ENCODE measurements around the gene UBE3C.
A peak's percentile ranks its signal among the peaks of the same experiment; 100 is the strongest.
"Not testable (repeated sequence)": the region's sequence is repeated elsewhere in the genome, so short reads cannot be mapped to it uniquely, and the experiment has no call there.

UBE3C gene

DNA sequence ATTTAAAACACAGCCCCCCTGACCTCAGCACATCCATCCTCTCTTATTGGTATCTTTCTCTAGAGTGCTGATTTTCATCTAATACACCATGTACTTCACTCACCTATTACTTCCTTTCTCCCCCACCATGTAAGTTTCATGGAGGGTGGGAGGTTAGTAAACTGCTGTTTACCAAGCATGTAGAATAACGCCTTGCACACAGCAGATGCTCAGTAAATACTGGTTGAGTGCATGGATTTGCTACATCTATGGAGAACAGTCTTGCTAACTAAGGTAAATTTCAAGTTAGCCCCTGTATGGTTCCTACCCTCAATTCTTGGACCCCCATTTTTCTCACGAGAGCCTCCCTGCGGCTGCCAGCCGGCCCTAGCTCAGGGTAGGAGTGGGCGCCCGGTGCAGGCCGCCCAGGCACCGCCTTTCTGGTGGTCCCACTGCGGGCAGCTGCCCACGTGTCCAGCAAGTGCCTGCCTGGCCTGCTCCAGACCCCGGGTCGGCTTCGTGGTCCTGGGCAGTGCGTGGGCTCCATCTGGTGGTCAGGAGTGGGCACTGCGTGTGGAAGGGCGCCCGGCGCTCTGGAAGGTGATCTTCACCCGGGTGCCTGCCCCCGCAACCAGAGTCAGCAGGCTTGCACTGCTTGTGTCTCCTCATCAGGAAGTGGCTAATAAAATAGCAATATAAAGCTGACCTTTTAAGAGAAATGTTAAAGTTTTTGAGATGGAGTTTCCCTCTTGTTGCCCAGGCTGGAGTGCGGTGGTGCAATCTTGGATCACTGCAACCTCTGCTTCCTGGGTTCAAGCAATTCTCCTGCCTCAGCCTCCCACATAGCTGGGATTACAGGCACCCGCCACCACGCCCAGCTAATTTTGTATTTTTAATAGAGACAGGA, 134.7 kb downstream of the UBE3C start:
- peak; percentile 97 for DNase-seq (ENCODE audit: low spot score)

GRCh38 chr7:157274094-157274634, 135.4 kb downstream of the UBE3C start:
- not testable (repeated sequence) for DNase-seq (ENCODE audit: low spot score)

GRCh38 chr7:157274991-157275427, 136.3 kb downstream of the UBE3C start:
- no peak for DNase-seq (ENCODE audit: low spot score)

- no peak for DNase-seq (ENCODE audit: low spot score)
Measured at GRCh38 chr7:157276091-157276561, 137.4 kb downstream of the UBE3C start.

GRCh38 chr7:157276731-157277562, 138.2 kb downstream of the UBE3C start:
- no peak for DNase-seq (ENCODE audit: low spot score)

DNA sequence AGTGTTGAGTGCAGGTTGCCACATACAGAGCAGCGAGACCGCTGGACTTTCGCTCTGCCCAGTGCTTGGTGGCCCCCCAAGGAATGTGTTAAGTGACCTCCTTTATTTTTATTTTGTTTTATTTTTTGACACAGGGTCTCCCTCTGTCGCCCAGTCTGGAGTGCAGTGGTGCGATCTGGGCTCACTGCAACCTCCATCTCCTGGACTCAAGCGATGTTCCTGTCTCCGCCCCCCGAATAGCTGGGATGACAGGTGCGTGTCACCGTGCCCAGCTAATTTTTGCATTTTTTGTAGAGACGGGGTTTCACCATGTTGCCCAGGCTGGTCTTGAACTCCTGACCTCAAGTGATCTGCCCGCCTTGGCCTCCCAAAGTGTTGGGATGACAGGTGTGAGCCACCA, 138.8 kb downstream of the UBE3C start:
- DNase-seq (ENCODE audit: low spot score) = not testable (repeated sequence)

GRCh38 chr7:157278167-157278790, 139.6 kb downstream of the UBE3C start:
- DNase-seq (ENCODE audit: low spot score) = no peak

GRCh38 chr7:157278791-157279724, 140.3 kb downstream of the UBE3C start:
- peak; percentile 74 for DNase-seq (ENCODE audit: low spot score)

DNA sequence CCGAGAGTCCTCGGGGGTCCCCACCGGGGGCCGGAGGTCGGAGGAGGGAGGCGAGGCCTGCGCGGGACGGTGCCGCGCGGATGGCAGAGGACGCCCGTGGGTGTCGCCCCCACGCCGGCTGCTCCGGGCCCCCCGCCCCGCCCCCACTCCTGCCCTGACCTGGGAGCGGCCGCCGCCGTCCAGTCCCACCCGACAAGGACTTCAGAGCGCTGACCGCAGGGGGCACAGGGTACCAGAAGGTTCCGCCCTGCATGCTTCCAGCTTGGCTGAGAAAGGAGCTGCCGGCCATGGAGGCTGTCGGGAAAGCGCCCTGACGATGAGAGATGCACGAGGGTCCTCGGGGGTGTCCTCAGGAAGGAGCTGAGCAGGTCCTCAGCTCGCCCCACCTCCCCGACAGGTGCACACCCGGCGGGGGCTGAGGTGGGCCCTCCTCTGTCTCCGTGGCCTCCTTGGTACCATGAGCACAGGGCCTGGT, 141.1 kb downstream of the UBE3C start:
- DNase-seq (ENCODE audit: low spot score) = no peak

DNA sequence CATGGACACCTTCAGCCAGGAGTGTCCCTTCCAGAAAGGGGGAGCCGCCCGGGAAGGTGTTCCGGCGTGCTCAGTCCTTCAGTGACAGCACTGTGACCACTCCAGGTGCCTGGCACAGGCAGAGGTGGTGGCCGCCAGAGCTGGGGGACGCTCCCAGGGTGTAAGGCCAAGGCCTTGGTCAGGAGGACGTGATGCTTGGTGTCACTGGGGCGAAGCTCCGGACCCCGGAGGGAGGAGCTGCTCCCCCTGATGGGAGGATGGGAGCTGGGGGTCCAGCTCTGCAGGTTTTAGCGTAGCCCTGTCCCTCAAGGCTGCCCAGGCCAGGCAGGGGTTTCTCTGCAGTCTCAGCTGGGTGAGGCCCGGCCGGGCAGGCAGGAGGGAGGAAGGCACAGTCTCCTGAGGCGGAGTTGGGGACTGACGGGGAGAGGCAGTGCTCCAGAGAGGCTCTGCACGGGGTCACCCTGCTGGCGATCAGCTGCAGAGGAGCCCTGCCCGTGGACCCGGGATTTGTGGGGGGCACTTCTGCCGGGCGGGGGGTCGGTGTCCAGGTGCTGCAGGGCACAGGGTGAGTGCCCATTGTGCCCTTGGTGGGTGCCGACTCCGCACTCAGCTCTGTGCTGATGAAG, 141.6 kb downstream of the UBE3C start:
- no peak for DNase-seq (ENCODE audit: low spot score)

GRCh38 chr7:157281221-157281998, 142.7 kb downstream of the UBE3C start:
- DNase-seq (ENCODE audit: low spot score) = no peak

DNA sequence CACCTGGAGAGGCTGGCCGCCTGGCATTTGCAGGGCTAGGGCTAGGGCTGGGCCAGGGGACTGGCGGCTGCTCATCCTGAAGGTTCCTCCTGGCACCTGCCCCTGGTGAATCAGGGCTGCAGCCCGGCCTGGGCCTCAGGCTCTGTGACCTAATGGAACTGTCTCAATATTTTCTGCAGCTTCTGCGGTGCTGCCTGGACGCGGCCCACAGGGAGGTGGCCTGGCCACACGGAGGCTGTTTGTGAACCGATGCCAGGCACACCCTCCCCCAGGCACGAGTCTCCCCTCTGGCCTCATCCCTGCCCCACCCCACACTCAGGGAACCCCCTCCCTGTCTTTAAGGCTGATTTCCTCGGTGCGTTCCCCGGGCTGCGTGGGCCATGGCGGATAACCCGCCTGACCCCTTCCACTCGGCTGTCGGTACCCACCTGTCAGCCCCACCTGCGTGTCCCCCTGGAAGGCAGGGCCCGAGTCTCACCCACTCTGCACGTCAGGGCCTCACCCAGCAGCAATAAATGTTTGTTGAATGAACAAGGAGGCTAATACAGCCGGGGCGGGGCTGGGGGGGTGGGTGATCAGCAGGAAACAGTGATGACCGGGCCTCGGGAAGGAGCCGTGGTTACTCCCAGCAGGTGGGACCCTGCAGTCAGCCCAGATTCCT, 143.5 kb downstream of the UBE3C start:
- DNase-seq (ENCODE audit: low spot score) = no peak

- DNase-seq (ENCODE audit: low spot score) = no peak
Measured at GRCh38 chr7:157284229-157285014, 145.7 kb downstream of the UBE3C start.

- no peak for DNase-seq (ENCODE audit: low spot score)
Measured at GRCh38 chr7:157291404-157292080, 152.8 kb downstream of the UBE3C start.

DNA sequence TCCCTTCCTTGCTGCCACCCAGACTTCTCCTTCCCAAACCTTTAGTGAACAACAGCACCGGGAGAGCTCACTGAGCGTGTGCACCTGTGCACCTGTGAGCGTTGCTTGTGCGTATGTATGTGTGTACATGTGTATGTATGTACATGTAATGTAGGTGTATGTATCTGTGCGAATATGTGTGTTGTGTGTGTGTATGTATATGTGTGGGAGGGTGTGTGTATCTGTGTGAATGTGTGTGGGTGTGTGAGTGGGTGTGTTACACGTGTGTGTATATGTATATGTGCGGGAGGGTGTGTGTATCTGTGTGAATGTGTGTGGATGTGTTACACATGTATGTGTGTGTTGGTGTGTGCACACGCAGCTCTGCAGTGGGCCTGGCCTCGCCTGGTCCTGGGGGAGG, 153.5 kb downstream of the UBE3C start:
- no peak for DNase-seq (ENCODE audit: low spot score)

DNA sequence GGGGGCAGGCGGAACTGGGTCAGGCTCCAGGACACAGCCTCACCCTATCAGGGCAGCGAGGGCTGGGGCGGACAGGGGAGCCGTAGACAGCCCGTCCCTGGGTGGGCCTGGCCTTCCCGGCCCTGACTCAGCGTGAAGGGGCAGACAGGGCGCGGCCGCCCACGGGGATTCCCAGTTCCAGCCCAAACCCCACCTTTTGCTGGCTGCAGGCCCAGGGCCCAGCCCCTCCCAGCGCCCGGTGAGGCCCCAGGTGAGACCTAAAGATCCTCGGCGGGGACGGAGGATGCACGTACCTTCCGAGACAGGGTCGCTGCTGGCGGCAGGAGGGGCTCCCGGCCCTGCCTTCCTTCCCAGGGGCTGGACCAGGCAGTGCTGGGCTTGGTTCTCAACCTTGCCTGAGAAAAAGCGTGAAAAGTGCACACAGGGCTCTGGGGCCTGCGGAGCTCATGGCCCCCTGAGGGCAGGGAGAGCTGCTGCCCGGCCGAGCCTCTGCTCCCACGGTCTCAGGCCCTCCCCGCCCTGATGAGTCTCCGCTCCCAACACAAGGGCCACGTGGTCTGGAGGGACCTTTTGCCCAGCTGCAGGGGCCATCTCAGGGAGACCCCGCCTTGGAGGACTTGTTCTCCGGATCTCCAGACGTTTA, 154.2 kb downstream of the UBE3C start:
- no peak for DNase-seq (ENCODE audit: low spot score)

- no peak for DNase-seq (ENCODE audit: low spot score)
Measured at GRCh38 chr7:157293413-157293788, 154.7 kb downstream of the UBE3C start.

Measured in iPS-NIHi11 (cell line).